HG02798 (cell line): ENCODE results near the gene CDC5L.

Experiments
- ATAC-seq: cut with Tn5 transposase; IDR thresholded peaks from one replicate; pipeline ENCODE4 v1.9.1; 2021; ENCODE audit warnings: mild to moderate bottlenecking; ENCODE audit not compliant: unreplicated experiment, poor library complexity

CDC5L gene

DNA sequence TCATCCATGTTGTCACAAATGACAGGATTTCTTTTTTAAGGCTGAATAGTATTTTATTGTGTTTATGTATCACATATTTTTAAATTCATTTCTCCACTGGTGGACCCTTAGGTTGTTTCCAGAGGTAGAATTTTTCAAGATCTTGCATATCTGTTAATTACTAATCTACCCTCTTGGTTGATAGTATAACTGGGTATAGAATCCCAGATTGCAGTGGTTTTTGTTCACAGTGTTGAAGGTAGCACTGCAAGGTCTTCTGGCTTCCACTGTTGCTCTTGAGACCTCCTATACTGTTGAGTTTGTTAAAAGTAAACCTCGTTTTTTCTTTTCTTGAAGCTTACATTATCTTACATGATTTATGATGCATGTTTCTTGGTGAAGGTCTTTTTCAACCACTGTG is 22.9 kb downstream of the CDC5L start:
- no peak for ATAC-seq

DNA sequence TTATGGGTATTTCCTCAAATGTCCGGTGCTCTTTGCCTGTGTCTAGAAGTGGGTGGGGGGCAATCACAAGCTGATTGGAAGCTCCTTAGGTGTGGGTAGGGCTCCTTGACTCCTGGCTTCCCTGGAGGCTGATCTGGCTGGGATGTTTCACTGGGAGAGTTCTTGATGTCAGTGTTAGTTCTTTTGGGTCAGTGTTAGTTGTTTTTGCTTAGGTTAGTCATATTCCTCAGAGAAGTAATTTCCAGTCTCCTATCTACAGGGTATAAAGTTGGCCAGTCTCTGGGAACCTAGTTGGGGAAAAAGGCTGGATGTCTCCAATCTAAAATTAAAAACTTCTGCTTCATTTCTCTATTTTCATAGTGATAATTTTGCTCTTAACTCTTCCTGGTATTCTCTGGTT is 23.6 kb downstream of the CDC5L start:
- no peak for ATAC-seq

DNA sequence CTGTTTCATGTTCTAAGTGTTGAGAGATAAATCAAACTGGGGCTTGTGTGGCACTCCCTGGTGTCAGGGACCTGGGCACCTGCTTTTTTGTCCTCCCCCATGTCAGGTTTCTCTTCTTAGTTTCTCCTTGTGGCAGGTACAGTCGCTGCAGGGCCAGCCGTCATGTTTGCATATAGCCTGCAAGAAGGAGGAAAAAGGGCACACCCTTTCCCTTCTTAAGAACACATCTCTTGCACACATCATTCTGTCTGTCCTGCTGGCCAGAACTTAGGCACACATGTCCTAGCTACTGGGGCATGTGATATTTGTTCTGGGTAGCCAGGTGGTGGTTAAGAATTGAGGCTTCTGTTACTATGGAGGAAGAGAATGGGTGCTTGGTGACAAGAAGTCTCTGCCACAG is 27.9 kb downstream of the CDC5L start:
- no peak for ATAC-seq

- no peak for ATAC-seq
Observed at GRCh38 chr6:44415873-44416502, 28.5 kb downstream of the CDC5L start.

- no peak for ATAC-seq
Observed at GRCh38 chr6:44422531-44422930, 35.0 kb downstream of the CDC5L start.

GRCh38 chr6:44423306-44423705 is 35.8 kb downstream of the CDC5L start:
- ATAC-seq, result no peak

DNA sequence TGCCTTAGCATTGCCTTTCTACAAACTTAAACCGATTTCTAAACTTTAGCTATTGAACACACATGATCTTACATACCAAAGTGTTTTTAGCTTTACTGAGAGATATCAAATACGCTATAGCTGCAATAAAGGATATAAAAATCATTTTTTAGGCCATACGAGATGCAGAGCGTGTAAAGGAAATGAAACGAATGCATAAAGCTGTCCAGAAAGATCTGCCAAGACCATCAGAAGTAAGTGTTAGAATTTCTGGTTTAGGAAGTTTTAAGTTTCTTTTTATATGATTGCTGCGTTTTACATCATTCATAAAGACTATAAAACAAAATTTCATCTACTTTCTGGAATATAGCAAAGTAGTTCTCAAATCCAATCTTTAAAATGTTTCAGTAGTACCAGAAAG is 38.4 kb downstream of the CDC5L start:
- no peak for ATAC-seq

- no peak for ATAC-seq
Observed at GRCh38 chr6:44428682-44429081, 41.2 kb downstream of the CDC5L start.

DNA sequence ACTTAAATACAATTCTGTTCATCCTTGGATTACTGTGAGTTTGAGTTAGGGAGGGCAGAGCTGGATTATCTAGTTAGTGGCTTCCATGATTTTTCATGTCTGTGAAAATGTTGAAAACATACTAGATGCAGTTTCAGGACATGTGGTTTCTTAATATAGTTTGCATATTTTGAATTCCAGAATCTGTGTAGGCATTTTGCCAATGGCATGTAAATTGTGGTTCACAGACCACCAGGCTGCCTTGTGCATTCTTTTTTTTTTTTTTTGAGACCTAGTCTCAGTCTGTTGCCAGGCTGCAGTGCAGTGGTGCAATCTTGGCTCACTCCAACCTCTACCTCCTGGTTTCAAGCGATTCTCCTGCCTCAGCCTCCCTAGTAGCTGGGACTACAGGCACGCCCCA is 42.8 kb downstream of the CDC5L start:
- no peak for ATAC-seq

DNA sequence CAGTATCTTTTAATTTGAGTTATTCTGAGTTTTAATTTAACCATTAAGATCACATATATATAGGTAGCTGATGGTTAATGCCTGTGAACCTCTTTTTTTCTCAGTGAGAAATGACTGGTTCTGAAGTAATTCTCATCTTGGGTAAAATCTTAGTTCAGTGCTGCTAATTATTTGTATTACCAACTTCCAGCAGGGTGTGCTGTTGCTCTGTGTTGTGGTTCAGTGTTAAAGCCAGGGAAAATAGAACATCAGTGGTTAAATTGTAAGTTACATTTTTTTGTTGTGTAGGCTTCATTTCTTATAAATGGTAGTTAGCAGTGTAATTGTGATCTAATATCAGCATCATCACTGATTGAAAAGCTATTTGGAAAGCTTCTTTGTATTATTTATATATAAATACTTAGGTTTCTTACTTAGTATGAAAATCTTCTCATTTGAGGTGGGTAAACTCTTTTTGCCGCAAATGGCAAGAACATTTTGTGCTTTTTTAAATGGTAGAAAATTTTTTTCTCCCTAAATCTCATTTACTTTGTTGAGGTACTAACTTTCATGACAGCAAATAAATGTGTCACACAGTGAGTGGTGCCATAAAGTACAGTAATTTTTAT is 43.7 kb downstream of the CDC5L start:
- ATAC-seq, result peak; percentile 62

DNA sequence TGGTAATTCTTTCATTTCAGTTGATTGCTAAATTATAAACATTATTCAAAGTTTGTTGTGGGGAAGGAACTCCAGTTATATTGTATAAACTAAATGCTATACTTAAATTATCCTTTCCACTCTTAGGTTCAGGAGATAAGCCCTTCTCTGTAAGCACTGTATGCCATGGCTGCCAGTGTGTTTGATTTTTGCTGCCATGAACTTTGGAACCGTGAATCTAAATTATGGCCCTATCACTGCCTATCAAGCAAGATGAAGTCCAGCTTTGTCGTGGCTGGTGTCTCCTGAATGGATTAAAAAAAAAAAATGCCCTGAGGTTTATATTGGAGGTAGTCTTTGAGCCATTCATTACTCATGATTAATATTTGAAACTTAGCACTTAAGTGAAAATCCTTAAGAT is 44.7 kb downstream of the CDC5L start:
- ATAC-seq, result no peak

DNA sequence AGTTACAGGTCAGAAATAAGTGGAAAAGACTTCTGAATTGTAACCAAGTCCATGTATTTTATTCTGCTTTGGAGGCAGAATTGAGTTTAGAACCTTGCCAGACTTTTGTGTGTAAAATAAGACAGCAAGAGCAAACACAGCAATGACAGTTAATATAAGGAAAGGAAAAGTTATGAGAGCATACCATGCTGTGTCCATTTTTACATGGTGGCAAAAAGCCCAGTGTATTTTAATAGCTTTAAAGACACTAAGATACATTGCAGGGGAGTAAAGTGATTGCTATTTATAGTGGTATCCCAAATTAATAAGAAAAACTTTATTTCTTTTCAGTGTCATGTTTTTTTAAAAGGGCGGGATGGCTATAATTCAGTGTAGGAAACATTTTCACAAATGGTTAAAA is 45.2 kb downstream of the CDC5L start:
- ATAC-seq, result no peak

- no peak for ATAC-seq
Observed at GRCh38 chr6:44435500-44435899, 48.0 kb downstream of the CDC5L start.

DNA sequence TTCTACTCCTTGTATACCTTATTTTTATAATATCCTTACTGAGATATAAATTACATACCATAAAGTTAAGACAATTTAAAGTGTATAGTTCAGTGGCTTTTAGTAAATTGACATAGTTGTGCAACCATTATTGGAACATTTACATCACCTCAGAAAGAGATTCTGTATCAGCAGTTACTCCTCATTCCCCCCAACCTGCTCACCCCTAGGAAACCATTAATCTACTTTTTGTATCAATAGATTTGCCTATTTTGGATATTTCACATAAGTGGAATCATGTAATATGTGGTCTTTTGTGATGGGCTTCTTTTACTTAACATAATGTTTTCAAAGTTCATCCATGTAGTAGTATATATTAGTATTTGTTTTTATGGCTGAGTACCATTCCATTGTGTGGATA is 51.3 kb downstream of the CDC5L start:
- no peak for ATAC-seq

DNA sequence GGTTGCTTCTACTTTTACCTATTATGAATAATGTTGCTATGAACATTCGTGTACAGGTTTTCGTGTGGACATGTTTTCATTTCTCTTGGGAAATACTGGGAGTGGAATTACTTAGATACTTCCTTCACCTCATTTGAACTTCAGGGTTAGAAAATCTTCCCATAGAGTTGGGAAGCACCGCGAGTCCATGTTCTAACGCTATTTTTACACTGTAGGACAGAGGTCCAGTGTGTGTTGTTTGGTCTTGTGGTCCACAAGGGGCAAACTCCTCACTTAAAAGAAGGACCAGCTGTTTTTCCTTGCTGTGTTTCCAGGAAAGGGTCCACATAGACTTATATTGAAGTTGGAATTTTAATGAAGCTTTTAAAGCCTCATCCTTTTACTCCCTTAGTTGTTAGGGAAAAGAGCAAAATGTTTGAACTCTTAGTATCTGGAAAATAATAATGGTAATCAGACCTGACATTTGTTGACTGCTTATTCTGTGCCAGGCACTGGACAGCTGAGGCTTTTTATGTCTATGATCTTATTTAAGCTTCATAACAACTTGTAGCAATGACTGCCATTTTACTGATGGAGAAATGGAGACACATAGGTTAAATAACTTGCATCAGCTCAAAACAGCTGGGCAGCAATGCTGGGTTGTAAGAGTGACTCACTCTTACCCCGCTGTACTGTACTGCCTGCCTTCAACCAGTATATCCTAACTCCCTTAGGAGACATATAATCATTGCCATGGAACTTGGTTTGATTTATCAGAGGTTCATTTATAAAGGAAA is 52.0 kb downstream of the CDC5L start:
- no peak for ATAC-seq

- no peak for ATAC-seq
Observed at GRCh38 chr6:44441091-44441855, 53.8 kb downstream of the CDC5L start.

GRCh38 chr6:44442236-44442635 is 54.7 kb downstream of the CDC5L start:
- no peak for ATAC-seq

GRCh38 chr6:44442833-44443444 is 55.4 kb downstream of the CDC5L start:
- ATAC-seq, result no peak

DNA sequence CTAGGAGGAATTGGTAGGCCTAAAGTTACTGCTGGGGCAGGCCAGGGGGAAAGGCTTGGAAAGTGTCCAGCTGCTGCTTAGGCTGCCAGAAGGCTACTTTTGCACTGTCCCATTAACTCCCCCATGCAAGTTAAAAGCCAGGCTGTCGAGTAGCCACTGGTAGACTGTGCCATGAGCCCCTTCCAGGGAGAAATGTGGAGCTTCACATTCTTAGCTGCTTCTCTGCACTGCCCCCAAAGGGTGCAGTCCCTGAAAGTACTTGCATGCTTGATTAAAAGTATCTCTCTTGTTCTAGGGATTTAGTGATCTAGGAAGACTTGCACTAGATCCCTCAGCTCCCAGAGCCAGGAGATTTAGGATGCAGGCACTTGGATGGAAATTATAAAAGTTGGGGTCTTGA is 57.3 kb downstream of the CDC5L start:
- ATAC-seq, result no peak

- ATAC-seq, result no peak
Observed at GRCh38 chr6:44446626-44447300, 59.3 kb downstream of the CDC5L start.
